HG03097 (cell line): Measurements from ENCODE around the gene LRCH1.

Experiments
- ATAC-seq: cut with Tn5 transposase; IDR thresholded peaks from one replicate; pipeline ENCODE4 v1.9.1; 2021; ENCODE audit not compliant: unreplicated experiment, low FRiP score

The LRCH1 gene

GRCh38 chr13:46587807-46588418 lies 34.9 kb downstream of the LRCH1 start:
- peak; percentile 59 for ATAC-seq

GRCh38 chr13:46592385-46592784 lies 39.4 kb downstream of the LRCH1 start:
- no peak for ATAC-seq

GRCh38 chr13:46593398-46593797 lies 40.4 kb downstream of the LRCH1 start:
- ATAC-seq: no peak

DNA sequence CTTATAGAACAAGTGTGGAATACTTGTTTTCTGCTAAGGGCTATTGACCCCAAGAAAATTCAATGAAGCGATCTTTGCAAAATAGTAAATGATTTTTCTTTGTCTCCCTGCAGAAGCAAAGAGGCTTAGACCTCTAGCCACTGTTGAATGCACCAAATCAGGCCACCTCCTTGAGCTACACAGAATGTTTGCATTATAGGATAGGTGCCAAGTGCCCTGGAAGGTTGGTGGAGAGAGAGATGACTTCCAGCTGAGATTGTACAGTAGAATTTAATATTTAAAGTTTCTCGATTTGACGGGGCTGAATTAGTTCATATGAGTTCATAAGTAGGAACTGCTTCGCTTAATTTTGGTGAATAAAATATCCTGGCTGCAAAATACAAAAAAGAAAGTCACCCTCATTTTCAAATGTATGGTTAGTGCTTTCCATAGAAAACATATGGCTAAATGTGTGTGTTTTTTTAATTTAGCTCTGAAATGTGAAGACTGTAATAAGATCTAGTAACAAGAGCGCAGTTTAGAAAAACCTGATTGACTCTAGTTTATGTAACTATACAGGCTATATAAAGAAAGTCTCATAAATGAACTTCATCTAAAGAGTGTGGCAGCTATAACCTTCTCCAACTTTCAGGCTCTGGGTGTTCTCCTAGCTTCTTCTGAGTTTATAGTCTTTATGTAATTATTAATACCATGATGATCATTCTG lies 41.6 kb downstream of the LRCH1 start:
- ATAC-seq: no peak

DNA sequence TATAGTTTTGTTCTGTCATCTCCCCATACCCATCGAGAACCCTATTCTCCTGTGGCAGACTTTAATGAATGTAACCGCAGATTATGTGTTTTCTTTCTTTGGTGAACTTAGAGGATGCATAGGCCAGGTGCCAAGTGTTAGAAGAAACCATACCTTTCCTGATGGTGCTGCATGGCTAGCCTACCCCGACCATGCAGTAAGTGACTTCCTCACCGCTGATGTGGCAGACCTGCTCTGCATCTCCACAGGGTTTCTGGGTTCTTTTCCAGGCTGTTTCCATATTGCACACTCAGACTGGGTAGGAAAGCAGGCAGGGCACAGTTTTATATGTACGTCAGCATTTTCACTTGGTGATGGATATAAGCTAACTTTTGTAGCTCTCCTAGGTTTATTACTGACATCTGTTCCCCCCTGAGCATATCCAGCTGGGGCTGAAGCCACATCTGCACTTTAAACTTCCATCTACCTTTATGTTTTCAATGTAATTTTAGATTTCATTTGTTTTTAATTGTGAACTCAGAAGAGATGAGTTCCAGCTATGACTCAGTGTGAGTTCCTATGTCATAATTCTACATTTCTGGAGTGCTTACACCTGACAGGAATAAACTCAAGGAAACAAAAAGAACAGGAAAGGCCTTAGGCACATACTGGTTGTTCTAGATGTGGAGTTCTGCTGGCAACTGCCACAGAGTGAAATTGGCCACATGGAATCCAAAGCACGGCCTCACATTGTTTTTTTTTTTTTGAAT lies 42.3 kb downstream of the LRCH1 start:
- peak; percentile 50 for ATAC-seq

DNA sequence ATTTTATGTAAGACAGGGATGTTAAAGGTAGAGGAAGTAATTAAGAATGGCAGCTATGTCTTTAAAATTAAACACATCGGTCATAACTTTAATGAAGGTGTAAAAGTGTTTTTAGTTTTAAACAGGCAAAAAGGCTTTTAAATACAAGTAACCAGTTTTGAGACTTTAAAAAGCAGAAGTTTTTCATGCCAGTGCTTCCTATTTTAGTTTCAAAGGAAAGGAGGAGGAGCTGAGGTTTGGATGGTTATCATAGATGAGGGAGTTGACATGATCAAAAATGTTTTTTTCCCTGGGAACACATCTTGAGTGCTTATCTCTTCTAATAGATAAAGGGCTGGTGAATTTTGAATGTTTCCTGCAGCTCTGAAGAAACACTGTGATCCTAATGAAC lies 42.9 kb downstream of the LRCH1 start:
- no peak for ATAC-seq

DNA sequence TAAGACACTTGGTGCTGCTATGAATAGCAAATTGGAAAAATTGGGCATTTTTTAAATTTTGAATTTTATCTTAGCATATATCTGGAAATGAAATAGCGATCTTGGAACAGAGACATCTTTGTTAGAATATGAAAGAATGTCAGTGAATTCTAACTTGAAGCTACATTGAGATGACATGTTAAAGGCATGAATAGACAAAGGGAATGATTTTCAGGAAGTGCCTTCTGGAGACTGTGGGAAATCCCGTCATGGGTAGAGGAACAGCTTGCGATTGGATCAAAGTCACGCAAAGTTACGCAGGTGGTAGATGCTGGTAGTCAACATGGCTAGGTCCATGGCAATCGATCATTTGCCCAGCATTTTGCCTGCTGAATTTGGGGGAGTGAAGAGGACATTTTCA lies 43.5 kb downstream of the LRCH1 start:
- no peak for ATAC-seq

GRCh38 chr13:46598140-46598819 lies 45.3 kb downstream of the LRCH1 start:
- peak; percentile 31 for ATAC-seq

- ATAC-seq: peak; percentile 39
Observed at GRCh38 chr13:46598820-46599180, 45.8 kb downstream of the LRCH1 start.

DNA sequence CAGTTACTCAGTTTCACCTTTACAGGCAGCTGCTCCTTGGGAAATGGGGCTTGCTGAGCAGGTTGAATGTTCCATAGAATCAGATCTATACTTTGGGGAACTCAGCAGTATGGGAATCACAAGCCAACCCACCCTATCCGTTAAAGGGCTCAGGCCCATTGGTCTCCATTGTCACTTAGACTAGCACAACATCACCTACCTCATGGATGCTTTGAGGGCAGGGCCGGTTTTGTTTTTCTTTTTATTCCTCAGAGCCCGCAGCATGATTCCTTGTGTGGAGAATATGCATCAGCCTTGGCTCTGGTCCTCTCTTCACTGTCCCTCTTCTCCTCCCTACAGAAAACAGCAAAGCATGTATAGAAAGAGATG lies 48.0 kb downstream of the LRCH1 start:
- no peak for ATAC-seq

DNA sequence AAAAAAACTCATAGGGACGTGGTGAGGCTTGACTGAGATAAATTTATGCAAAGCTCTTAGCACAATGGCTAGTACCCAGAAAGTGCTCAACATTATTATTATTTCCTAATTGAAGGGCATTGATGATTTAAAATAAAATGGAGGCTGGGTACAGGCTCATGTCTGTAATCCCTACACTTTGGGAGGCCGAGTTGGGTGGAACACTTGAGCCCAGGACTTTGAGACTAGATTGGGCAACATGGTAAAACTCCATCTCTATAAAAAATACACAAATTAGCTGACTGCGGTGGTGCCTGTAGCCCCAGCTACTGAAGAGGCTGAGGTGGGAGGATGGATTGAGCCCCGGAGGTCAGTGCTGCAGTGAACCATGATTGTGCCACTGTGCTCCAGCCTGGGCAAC lies 49.6 kb downstream of the LRCH1 start:
- no peak for ATAC-seq

DNA sequence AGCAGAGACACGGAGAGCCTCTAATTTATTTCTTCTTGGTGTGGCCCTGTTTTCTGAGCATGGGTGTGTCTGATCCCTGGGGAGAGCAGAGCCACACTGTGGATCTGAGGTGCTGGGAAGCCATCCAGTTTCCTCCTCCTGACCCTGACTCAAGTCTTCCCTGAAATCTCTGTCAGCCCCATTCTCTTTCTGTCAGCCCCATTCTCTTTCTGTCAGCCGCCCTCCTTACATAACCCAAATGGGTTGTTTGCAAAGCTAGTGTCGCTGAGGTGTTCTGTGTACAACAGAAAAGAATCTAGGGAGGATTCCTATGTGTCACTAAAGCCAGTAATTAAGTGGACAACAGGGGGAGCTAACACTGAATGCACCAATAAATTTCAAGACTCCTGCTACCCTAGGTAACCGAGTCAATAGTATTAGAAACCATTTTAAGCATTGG lies 50.2 kb downstream of the LRCH1 start:
- ATAC-seq: no peak

- no peak for ATAC-seq
Observed at GRCh38 chr13:46604226-46604990, 51.4 kb downstream of the LRCH1 start.

DNA sequence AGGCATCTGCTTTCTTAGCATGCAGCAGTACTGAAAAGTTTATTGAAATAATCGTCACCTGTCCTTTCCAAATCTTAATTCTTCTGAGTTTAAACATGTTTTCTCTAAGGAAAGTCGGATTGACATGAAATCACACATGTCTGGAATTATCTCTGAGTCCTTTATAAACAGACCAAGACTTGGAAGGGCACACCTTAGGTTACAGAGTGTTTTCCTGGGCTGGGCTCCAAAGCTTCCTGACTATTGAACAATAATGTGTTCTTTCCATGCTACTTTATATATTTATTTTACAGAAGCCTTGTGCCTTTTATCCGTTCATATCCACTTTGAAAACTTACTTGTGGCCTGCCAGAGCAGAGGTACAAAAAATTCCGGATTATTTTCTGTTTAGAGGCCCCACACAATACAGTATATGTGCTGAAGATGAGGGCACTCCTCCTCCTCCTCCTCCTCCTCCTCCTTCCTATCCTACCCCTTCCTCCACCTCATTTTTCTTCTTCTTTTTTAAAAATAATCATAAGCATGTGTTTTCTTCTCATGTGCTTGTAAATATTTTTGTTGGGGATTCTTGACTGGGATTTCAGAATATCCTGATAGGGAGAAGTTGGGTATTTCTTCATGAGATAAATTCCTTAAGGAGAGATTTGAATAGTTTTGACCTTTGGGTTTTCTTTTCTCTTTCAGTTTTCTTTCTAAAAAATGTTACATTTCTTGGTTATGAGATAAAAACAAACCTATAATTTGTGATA lies 52.3 kb downstream of the LRCH1 start:
- ATAC-seq: no peak

DNA sequence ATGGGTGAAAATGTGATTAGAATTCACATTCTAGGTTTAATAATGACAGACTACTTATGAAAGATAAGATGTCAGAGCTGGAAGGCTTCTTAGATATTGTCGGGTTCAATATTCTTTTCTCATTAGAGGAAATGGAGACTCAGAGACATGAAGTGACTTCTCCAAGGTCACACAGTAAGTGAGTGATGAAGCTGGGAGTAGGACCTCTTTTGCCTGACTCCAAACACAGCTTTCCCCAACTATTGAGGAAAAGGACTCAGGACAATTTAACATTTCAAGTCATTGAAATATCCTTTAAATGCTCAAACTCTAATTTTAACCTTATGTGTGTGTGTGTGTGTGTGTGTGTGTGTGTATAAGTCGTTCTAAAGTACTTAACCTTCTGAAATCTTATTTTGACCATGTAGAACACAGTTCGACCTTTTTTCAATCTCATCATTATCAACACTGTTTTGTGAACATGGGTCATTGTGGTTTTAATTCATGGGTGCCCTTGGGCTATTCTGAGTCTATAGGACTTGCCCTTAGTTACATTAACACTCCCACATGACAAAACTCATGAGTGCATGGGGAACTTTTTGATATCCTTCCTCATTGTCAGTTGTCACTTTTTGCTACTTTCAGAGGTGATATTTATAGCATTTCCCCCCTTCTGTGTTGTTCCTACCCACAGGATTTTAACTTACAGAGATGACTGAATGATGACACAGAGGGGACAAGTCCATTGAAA lies 53.0 kb downstream of the LRCH1 start:
- ATAC-seq: peak; percentile 32

- ATAC-seq: no peak
Observed at GRCh38 chr13:46606970-46607369, 54.0 kb downstream of the LRCH1 start.

GRCh38 chr13:46607768-46608564 lies 55.0 kb downstream of the LRCH1 start:
- peak; percentile 46 for ATAC-seq

GRCh38 chr13:46609052-46609451 lies 56.1 kb downstream of the LRCH1 start:
- ATAC-seq: no peak
